ENCODE measurements around the gene COL10A1.

Gene COL10A1

GRCh38 chr6:116166369-116166768, 40.4 kb upstream of the COL10A1 start:
- in situ Hi-C loops (cut with HindIII; ENCODE audit: low sequenced_read_pairs): no loop called here
- H3K4me3 ChIP-seq (ENCODE audit: low read depth, low read length): no peak overlapping the region

GRCh38 chr6:116165596-116165995, 39.7 kb upstream of the COL10A1 start:
- in situ Hi-C loops (cut with HindIII; ENCODE audit: low sequenced_read_pairs): no loop called here

More at GRCh38 chr6:116166369-116166768, 40.4 kb upstream of the COL10A1 start:
- TF ChIP-seq, protein P1, sequence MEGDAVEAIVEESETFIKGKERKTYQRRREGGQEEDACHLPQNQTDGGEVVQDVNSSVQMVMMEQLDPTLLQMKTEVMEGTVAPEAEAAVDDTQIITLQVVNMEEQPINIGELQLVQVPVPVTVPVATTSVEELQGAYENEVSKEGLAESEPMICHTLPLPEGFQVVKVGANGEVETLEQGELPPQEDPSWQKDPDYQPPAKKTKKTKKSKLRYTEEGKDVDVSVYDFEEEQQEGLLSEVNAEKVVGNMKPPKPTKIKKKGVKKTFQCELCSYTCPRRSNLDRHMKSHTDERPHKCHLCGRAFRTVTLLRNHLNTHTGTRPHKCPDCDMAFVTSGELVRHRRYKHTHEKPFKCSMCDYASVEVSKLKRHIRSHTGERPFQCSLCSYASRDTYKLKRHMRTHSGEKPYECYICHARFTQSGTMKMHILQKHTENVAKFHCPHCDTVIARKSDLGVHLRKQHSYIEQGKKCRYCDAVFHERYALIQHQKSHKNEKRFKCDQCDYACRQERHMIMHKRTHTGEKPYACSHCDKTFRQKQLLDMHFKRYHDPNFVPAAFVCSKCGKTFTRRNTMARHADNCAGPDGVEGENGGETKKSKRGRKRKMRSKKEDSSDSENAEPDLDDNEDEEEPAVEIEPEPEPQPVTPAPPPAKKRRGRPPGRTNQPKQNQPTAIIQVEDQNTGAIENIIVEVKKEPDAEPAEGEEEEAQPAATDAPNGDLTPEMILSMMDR (IDR thresholded peaks at IDR 0.05; ENCODE audit: low read depth, low read length, missing control alignments): no peak
- DNase-seq (ENCODE audit: low read depth): no peak

GRCh38 chr6:116159782-116160524, 34.0 kb upstream of the COL10A1 start:
- no peak overlapping the region for H3K4me3 ChIP-seq (ENCODE audit: low read depth, low read length)
- no peak for DNase-seq (ENCODE audit: low read depth)
- TF ChIP-seq, protein P1 (IDR thresholded peaks at IDR 0.05; ENCODE audit: low read depth, low read length, missing control alignments): no peak
- in situ Hi-C loops (cut with HindIII; ENCODE audit: low sequenced_read_pairs): no loop called here

More at GRCh38 chr6:116165596-116165995, 39.7 kb upstream of the COL10A1 start:
- DNase-seq (ENCODE audit: low read depth): no peak
- TF ChIP-seq, protein P1 (IDR thresholded peaks at IDR 0.05; ENCODE audit: low read depth, low read length, missing control alignments): no peak
- H3K4me3 ChIP-seq (ENCODE audit: low read depth, low read length): no peak overlapping the region

- H3K4me3 ChIP-seq (ENCODE audit: low read depth, low read length): no peak overlapping the region
- in situ Hi-C loops (cut with HindIII; ENCODE audit: low sequenced_read_pairs): no loop called here
- peak; percentile 11 for DNase-seq (ENCODE audit: low read depth)
- TF ChIP-seq, protein P1 (IDR thresholded peaks at IDR 0.05; ENCODE audit: low read depth, low read length, missing control alignments): no peak
These were observed 32.7 kb upstream of the COL10A1 start for GRCh38 chr6:116158641-116159040.

DNA sequence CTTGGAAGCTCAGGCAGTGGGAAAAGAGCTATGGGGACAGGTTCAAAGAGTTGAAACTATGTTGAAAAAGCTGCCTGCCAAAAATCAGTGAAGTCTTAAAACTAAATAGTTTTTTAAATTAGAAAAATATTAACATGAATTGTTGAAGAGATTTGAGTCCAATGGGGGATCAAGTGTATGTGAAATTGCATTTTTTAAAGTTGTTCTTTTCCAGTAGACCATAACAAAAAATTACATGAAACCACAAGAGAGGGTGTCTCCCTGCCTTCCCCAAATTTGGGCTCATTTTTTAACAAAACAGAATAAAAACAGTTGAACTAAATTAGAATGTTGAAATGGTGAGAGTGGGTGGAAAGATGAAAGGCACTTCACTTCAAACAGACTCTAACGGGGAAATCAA, 31.5 kb upstream of the COL10A1 start:
- DNase-seq (ENCODE audit: low read depth): no peak
- in situ Hi-C loops (cut with HindIII; ENCODE audit: low sequenced_read_pairs): no loop called here
- TF ChIP-seq, protein P1 (IDR thresholded peaks at IDR 0.05; ENCODE audit: low read depth, low read length, missing control alignments): no peak

GRCh38 chr6:116156405-116157326, 30.7 kb upstream of the COL10A1 start:
- in situ Hi-C loops (cut with HindIII; ENCODE audit: low sequenced_read_pairs): no loop called here
- DNase-seq (ENCODE audit: low read depth): no peak
- no peak overlapping the region for H3K4me3 ChIP-seq (ENCODE audit: low read depth, low read length)
- TF ChIP-seq, protein P1 (IDR thresholded peaks at IDR 0.05; ENCODE audit: low read depth, low read length, missing control alignments): no peak

More for the DNA sequence above, 31.5 kb upstream of the COL10A1 start:
- H3K4me3 ChIP-seq (ENCODE audit: low read depth, low read length): no peak overlapping the region

All from astrocyte of the cerebellum (primary cell).